Right atrium auricular region (tissue), 2 donors: ENCODE results near the gene B4GAT1. TPM values are rescaled to one million over a fixed set of nuclear protein-coding genes. Genes with fewer than 3 reads are reported as not detected.
A peak's percentile ranks its signal among the peaks of the same experiment; 100 is the strongest.

ENCODE experiments used
- DNase-seq: peaks from one replicate; pipeline ENCODE4 v3.0.0-alpha.2; 2019; ENCODE audit warnings: low spot score
- H3K27ac ChIP-seq, 2 donors: fragments of 200-600 bp; sonication (generic); 1 replicate in 1 of 2; 2 replicates in 1 of 2; pipeline ENCODE4 v1.5.1; 2016 to 2019
- H3K27me3 ChIP-seq, 2 donors: fragments of 200-600 bp; sonication (generic); one replicate each; pipeline versions ENCODE4 v1.5.1 to v1.6.0; 2017 to 2019
- H3K36me3 ChIP-seq: fragments of 200-600 bp; sonication (generic); one replicate; pipeline ENCODE4 v1.5.1; 2016
- H3K4me1 ChIP-seq, 2 donors: fragments of 200-600 bp; sonication (generic); one replicate each; pipeline versions ENCODE4 v1.5.1 to v1.6.0; 2017 to 2019
- H3K4me3 ChIP-seq, 2 donors: fragments of 200-600 bp; sonication (generic); 1 replicate in 1 of 2; 2 replicates in 1 of 2; pipeline ENCODE4 v1.5.1; 2017 to 2019; ENCODE audit warnings: mild to moderate bottlenecking in 1 of 2, moderate library complexity in 1 of 2
- H3K9me3 ChIP-seq, 2 donors: fragments of 200-600 bp; sonication (generic); one replicate each; pipeline ENCODE4 v1.5.1; 2019
- total RNA-seq, 2 donors: library from RNA; depleted of rRNA; stranded (reverse); fragments of >200 nt; gene quantifications; one replicate each; pipeline ENCODE4 v1.1.0, GENCODE V29; 2016
- TF ChIP-seq, protein P1 (sequence below), 2 donors: fragments of 200-600 bp; sonication (generic); IDR thresholded peaks; one replicate each; pipeline ENCODE4 v1.5.1; 2019; ENCODE audit warnings: antibody characterized with exemption in 2 of 2

Gene B4GAT1
- total RNA-seq, 2 donors from 2014 or later = 61.1 to 64.3 TPM

DNA sequence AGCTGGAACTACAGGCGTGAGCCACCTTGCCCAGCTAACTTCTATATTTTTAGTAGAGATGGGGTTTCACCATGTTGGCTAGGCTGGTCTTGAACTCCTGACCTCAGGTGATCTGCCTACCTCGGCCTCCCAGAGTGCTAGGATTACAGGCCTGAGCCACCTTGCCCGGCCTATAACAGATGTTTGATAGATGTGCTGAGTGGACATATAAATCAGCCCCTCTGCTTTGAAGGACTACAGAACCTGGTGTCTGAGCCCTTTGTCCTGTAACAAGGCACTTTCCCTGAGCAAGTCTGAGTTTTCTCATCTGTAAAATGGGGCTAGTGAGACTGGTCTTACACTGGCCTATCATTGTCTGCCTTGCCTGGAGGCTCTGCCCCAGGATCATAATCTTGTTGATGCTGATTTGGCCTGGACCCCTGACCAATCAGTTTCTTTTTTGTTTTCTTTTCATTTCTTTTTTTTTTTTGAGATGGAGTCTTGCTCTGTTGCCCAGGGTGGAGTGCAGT, 18.2 kb downstream of the B4GAT1 start:
- DNase-seq = no peak
- no peak overlapping the region for H3K27ac ChIP-seq
- TF ChIP-seq, protein P1, sequence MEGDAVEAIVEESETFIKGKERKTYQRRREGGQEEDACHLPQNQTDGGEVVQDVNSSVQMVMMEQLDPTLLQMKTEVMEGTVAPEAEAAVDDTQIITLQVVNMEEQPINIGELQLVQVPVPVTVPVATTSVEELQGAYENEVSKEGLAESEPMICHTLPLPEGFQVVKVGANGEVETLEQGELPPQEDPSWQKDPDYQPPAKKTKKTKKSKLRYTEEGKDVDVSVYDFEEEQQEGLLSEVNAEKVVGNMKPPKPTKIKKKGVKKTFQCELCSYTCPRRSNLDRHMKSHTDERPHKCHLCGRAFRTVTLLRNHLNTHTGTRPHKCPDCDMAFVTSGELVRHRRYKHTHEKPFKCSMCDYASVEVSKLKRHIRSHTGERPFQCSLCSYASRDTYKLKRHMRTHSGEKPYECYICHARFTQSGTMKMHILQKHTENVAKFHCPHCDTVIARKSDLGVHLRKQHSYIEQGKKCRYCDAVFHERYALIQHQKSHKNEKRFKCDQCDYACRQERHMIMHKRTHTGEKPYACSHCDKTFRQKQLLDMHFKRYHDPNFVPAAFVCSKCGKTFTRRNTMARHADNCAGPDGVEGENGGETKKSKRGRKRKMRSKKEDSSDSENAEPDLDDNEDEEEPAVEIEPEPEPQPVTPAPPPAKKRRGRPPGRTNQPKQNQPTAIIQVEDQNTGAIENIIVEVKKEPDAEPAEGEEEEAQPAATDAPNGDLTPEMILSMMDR (IDR thresholded peaks at IDR 0.05) = no peak
- no peaks in the 10 kb centered on the region for H3K27me3 ChIP-seq
- H3K4me3 ChIP-seq = no peak overlapping the region
- no peaks in the 10 kb centered on the region for H3K36me3 ChIP-seq
- peaks cover 4 to 39% of the 10 kb centered on the region in 2 donors for H3K4me1 ChIP-seq
- H3K9me3 ChIP-seq = no peaks in the 10 kb centered on the region

DNA sequence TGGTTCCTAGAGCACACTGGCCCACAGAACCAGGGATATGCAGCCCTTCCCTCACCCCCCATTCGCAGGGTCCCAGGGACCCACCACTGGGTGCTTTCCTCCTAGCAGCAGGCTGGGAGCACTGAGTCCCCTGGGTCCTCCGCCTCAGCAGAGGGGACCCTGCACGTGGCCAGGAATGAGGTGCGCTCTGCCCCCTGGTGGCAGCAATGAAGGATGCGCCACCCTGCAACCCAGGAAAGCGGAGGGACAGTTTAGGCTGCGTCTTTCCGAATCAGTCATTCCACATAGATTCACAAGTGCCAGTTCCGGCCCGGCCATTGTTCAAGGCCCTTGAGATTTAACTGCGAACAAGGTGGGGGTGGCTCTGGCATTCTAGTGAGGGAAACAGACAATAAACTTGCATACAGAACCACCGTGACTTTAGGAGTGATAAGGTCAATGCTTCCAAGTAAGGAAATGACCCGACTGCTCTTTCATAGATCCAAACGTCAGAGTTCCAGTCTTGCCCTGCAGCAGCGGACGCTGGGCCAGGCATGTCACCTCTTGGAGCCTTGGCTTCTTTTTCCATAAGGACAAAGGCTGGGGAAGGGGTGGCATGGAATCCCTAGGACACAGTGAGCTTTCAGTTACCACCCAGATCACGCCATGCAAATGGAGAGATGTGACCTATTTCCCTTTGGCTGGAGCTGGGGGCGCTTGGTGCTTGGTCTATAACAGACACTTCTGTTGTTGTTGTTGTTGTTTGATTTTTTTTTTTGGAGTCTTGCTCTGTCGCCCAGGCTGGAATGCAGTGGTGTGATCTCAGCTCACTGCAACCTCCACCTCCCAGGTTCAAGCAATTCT, 18.9 kb downstream of the B4GAT1 start:
- Histone ChIP-seq H3K4me3 (peak overlapping the region in 1 of 2 donors; percentile 18), H3K27ac (peak overlapping the region; percentile 15 to 87), H3K27me3 (no peaks in the 10 kb centered on the region), H3K36me3 (no peaks in the 10 kb centered on the region), H3K4me1 (peaks cover 4 to 39% of the 10 kb centered on the region in 2 donors), H3K9me3 (no peaks in the 10 kb centered on the region)
- TF ChIP-seq, protein P1 (IDR thresholded peaks at IDR 0.05) = peak; percentile 88 to 95
- DNase-seq = peak; percentile 89

DNA sequence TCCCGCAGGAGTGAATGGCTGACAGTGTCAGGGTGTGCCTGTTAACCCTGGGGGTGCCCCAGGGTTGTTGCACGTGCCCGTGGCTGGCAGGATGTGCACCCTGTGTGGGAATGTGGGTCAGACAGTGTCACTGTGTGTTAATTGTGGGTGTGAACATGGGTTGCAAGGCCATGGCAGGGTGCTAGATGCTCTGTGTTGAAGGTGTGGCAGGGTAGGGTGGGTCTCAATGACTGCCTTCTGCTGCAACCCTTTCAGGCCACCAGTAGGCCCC, 19.5 kb downstream of the B4GAT1 start:
- no peak overlapping the region for H3K4me3 ChIP-seq
- H3K9me3 ChIP-seq = no peaks in the 10 kb centered on the region
- no peaks in the 10 kb centered on the region for H3K27me3 ChIP-seq
- TF ChIP-seq, protein P1 (IDR thresholded peaks at IDR 0.05) = no peak
- peaks cover 4 to 39% of the 10 kb centered on the region in 2 donors for H3K4me1 ChIP-seq
- H3K36me3 ChIP-seq = no peaks in the 10 kb centered on the region
- peak overlapping the region; percentile 15 to 87 for H3K27ac ChIP-seq
- DNase-seq = no peak

- Histone ChIP-seq H3K27me3 (no peaks in the 10 kb centered on the region), H3K4me3 (no peak overlapping the region), H3K4me1 (peaks cover 4 to 39% of the 10 kb centered on the region in 2 donors), H3K36me3 (no peaks in the 10 kb centered on the region), H3K9me3 (no peaks in the 10 kb centered on the region), H3K27ac (peak overlapping the region; percentile 79 to 87)
- DNase-seq = no peak
- TF ChIP-seq, protein P1 (IDR thresholded peaks at IDR 0.05) = no peak
Observed at GRCh38 chr11:66327171-66328030, 20.0 kb downstream of the B4GAT1 start.

DNA sequence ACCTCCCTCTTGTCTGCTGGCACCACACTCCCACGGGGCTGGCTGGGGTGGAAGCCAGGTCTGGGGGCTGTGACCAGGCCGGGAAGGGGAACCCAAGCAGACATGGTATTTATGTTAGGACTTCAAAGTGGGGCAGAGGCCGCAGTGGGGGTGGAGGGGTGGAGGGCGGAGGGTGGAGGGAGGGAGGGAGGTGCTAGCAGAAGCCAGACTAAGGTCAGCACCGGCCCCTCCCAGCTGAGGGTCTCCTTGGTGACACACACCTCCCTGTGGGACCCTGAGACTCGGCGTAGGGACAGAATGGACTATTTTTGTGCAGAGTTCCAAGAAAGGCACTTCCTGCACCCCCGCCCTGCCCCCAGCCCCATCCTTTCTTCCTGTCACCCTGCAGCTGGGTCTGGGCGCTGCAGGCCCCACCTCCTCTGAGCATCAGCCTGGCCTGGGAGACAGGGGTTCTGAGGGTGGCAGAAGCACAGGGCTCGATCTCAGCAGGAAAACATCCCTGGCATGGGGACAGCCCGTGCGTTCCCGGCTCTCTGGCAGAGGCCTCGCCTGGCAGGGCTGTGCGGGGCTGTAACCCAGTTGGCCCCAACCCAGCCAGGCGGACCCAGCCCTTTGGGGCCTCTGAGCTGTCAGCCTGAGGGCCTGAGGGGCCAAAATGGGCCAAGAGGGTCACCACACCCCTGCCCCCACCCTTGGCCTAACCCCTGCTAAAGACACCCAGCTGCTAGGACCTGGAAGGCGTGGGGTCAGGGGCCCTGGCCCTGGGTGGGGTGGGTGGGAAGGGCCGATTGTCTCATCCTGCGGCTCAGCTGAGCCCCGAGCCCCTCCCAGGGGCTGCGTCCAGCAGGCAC, 20.9 kb downstream of the B4GAT1 start:
- Histone ChIP-seq H3K4me1 (peaks cover 4 to 39% of the 10 kb centered on the region in 2 donors), H3K4me3 (no peak overlapping the region), H3K9me3 (no peaks in the 10 kb centered on the region), H3K27ac (peak overlapping the region; percentile 79 to 87), H3K27me3 (no peaks in the 10 kb centered on the region), H3K36me3 (no peaks in the 10 kb centered on the region)
- TF ChIP-seq, protein P1 (IDR thresholded peaks at IDR 0.05) = no peak
- no peak for DNase-seq
